NCI-H2227 (cell line): ENCODE results near the gene SMNDC1.
"Not testable (repeated sequence)": the region's sequence is repeated elsewhere in the genome, so short reads cannot be mapped to it uniquely, and the experiment has no call there.

Experiments
- DNase-seq: peaks from one replicate; lab custom pipeline; 2025; ENCODE audit not compliant: unreplicated experiment; lab: John Stamatoyannopoulos, UW

The SMNDC1 gene

DNA sequence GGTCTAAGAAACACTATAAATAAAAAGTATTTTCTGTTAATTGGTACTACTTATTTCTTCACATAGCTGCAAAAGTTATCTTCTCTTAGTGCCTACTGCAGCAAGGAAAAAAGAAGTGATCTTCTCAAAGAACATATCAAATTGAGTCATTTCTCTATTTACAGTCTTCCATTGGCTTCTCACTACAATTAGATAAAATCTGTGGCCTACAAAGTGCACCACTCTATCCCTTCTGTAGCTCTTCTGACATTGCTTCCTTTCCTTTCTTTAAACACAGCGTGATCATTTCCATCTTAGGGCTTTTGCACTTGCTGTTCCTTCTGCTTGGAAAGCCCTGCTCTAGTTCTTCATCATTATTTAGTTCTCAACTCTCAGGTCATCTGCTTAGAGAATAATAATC, 52.6 kb downstream of the SMNDC1 start:
- DNase-seq, result no peak

DNA sequence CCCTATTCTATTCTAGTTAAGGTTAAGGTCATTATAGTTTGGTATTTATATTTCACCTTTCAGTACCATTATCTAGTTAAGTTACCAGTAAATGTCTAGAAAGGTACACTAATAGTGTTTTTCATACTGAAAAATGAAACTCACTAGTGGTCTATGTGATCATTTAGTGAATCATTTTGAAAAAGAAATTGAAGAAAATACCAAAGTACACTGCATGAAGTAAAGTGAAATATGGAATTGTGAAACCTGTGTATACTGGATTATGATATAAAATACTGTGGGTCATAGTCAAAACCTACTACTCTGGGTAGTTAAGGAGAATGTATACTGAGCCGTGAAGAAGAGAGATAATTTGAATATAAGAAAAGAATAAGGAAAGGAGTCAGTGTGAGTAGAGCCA, 53.3 kb downstream of the SMNDC1 start:
- not testable (repeated sequence) for DNase-seq

DNA sequence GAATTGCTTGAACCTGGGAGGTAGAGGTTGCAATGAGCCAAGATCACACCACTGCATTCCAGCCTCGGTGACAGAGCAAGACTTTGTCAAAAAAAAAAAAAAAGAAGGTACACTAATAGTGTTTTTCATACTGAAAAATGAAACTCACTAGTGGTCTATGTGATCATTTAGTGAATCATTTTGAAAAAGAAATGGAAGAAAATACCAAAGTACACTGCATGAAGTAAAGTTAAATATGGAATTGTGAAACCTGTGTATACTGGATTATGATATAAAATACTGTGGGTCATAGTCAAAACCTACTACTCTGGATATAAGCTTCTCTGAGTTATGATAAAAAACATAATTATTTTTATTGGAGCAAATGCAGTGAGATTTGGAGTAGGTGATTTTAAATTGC, 55.2 kb downstream of the SMNDC1 start:
- not testable (repeated sequence) for DNase-seq

DNA sequence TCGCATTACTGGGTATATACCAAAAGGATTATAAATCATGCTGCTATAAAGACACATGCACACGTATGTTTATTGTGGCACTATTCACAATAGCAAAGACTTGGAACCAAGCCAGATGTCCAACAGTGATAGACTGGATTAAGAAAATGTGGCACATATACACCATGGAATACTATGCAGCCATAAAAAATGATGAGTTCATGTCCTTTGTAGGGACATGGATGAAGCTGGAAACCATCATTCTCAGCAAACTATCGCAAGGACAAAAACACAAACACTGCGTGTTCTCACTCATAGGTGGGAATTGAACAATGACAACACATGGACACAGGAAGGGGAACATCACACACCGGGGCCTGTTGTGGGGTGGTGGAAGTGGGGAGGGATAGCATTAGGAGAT, 56.9 kb downstream of the SMNDC1 start:
- not testable (repeated sequence) for DNase-seq

DNA sequence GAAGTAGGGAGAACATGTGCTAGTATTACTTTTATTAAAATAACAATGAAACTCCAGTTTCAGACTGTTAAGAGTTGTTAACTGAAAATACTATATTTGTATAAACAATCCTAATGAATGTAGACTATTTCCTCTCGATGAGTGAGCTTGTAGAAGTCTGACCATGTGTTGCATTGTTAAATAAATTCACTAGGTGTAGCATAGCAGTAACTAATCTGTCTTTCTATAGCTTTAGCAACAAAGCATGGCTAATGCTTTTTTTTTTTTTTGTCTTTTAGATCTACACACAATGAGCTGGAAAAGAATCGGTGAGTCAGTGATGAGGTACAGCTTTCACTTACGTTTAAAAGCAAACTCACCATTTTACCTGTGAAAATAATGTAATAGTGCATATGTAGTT, 60.2 kb downstream of the SMNDC1 start:
- no peak for DNase-seq

DNA sequence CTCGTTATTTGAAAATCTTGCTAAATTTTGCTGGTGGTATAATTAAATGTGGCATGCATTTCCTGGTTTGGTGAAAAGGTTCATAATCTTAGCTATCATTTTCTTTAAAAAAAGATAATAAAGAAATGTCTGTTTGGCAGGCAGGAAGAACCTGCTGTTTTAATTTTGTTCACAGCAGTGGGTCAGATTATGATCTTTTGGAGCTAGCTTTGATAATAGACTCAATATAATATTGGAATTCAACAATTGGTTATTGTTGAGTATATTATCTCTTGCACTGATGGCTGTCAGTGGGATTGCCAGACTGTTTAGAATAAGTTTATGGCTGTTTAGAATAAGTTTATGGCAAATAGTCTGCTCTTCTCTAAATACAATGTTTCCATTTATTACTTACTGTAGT, 62.2 kb downstream of the SMNDC1 start:
- no peak for DNase-seq

DNA sequence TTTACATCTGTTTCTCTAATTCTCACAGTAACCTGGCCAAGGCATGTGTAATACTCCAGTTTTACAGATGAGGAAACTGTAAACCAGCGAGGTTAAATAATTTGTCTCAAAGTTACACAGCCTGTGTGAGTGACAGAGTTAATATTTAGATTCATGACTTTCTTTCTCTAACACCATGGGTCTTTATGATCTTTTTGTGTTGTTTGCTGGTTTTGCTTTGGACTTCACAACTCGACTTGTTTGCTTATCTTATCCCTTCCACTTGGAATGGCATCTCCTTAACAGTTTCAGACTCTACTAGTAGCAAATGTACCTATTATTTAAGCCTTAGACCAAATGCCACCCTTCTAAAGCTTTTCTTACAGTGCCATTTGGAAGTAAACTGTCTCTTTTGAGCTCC, 62.9 kb downstream of the SMNDC1 start:
- no peak for DNase-seq

DNA sequence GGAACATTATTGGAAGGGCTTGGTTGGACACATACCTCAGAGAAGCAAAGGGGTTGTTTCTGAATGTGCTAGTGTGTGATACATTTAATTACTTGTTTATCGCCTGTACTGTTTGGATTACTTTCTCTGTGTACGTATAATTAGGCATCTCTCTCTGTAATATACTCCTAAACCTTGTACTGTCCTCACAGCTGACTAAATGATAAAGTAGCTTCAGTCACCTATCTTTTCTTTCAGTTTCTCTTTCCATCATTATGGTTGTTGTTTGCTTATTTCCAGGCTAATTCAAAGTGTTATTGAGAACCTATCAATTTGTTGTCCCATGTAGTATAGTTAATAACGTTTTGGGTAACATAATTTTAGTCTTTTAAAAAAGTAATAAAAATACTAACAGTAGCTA, 63.3 kb downstream of the SMNDC1 start:
- DNase-seq, result no peak
